GM19397 (cell line): ENCODE results near the gene TBX4.

Experiments
- ATAC-seq: cut with Tn5 transposase; IDR thresholded peaks from one replicate; pipeline ENCODE4 v1.9.1; 2021; ENCODE audit warnings: mild to moderate bottlenecking, moderate library complexity; ENCODE audit not compliant: unreplicated experiment

The TBX4 gene

GRCh38 chr17:61453566-61454380 is 1.6 kb downstream of the TBX4 start:
- no peak for ATAC-seq

GRCh38 chr17:61454381-61455323 is 2.4 kb downstream of the TBX4 start:
- ATAC-seq: no peak

GRCh38 chr17:61455324-61456060 is 3.3 kb downstream of the TBX4 start:
- ATAC-seq: no peak

- ATAC-seq: no peak
Measured at GRCh38 chr17:61456061-61456681, 3.9 kb downstream of the TBX4 start.

GRCh38 chr17:61456688-61457225 is 4.5 kb downstream of the TBX4 start:
- no peak for ATAC-seq

- no peak for ATAC-seq
Measured at GRCh38 chr17:61457226-61457983, 5.2 kb downstream of the TBX4 start.

- no peak for ATAC-seq
Measured at GRCh38 chr17:61458000-61458399, 5.8 kb downstream of the TBX4 start.

- no peak for ATAC-seq
Measured at GRCh38 chr17:61458421-61459141, 6.4 kb downstream of the TBX4 start.

- no peak for ATAC-seq
Measured at GRCh38 chr17:61459142-61459809, 7.1 kb downstream of the TBX4 start.

GRCh38 chr17:61459939-61460718 is 7.9 kb downstream of the TBX4 start:
- no peak for ATAC-seq

- no peak for ATAC-seq
Measured at GRCh38 chr17:61460796-61461585, 8.8 kb downstream of the TBX4 start.

- ATAC-seq: no peak
Measured at GRCh38 chr17:61461586-61461966, 9.4 kb downstream of the TBX4 start.

GRCh38 chr17:61461967-61462718 is 9.9 kb downstream of the TBX4 start:
- ATAC-seq: no peak

- no peak for ATAC-seq
Measured at GRCh38 chr17:61462719-61463315, 10.6 kb downstream of the TBX4 start.

- no peak for ATAC-seq
Measured at GRCh38 chr17:61463316-61464129, 11.3 kb downstream of the TBX4 start.
